Activated CD4-positive, alpha-beta T cell treated with anti-CD3 and anti-CD28 coated beads, Interleukin-2, amount 10 ng/mL, durations not matched to agents 7 days and 5 days (primary cell): ENCODE results near the gene CD248. TPM values are rescaled to one million over a fixed set of nuclear protein-coding genes. Genes with fewer than 3 reads are reported as not detected.

ENCODE experiments used
- CTCF ChIA-PET: fragments of 350-600 bp; sonication (Branson Sonifier 250); formaldehyde crosslinking; loops from one replicate; lab custom pipeline; 2021; ENCODE audit warnings: antibody characterized with exemption; lab: Charles Lee
- POLR2A ChIA-PET: fragments of 350-600 bp; sonication (Branson Sonifier 250); formaldehyde crosslinking; loops from one replicate; lab custom pipeline; 2021; ENCODE audit warnings: antibody characterized with exemption; lab: Charles Lee
- DNase-seq: peaks from one replicate; pipeline ENCODE4 v3.0.0-alpha.2; 2020
- H3K27ac Mint-ChIP-seq: one replicate; pipeline ENCODE4 v1.8.0; 2021; ENCODE audit warnings: mild to moderate bottlenecking, moderate library complexity, mixed read lengths
- H3K27me3 Mint-ChIP-seq: one replicate; pipeline ENCODE4 v1.8.0; 2021; ENCODE audit warnings: mixed read lengths
- H3K36me3 Mint-ChIP-seq: one replicate; pipeline ENCODE4 v1.8.0; 2021; ENCODE audit warnings: low read depth, mixed read lengths
- H3K4me1 Mint-ChIP-seq: one replicate; pipeline ENCODE4 v1.8.0; 2021; ENCODE audit warnings: mixed read lengths
- H3K4me3 Mint-ChIP-seq: one replicate; pipeline ENCODE4 v1.8.0; 2021; ENCODE audit warnings: mild to moderate bottlenecking, moderate library complexity, mixed read lengths
- H3K9me3 Mint-ChIP-seq: one replicate; pipeline ENCODE4 v1.8.0; 2021; ENCODE audit warnings: mixed read lengths
- total RNA-seq, 2 experiments: library from RNA; stranded (reverse); gene quantifications; one replicate each; pipeline ENCODE4 v1.2.3, GENCODE V29; 2021

Gene CD248
- total RNA-seq, 2 experiments from 2014 or later: 2.4 to 2.5 TPM

GRCh38 chr11:66287889-66288670, 28.8 kb downstream of the CD248 start:
- Mint-ChIP-seq H3K4me1 (peaks cover 41% of the 10 kb centered on the region), H3K27ac (peak overlapping the region; percentile 89), H3K27me3 (peaks cover 21% of the 10 kb centered on the region), H3K36me3 (no peaks in the 10 kb centered on the region), H3K4me3 (peak overlapping the region; percentile 89), H3K9me3 (no peaks in the 10 kb centered on the region)
- no peak for DNase-seq
- ChIA-PET POLR2A (interaction anchor here (1.1 to 1.4 kb wide), 2 partner anchors 15 to 17 kb away, joined by 3 to 5 read pairs; no protein-coding TSS in a partner anchor), CTCF (interaction anchor here (1.1 to 4.0 kb wide), 8 partner anchors 10 to 72 kb away, joined by 3 to 27 read pairs (median 4); no protein-coding TSS in a partner anchor)

GRCh38 chr11:66287211-66287888, 29.5 kb downstream of the CD248 start:
- CTCF ChIA-PET: interaction anchor here (0.5 to 4.0 kb wide), 5 partner anchors 15 to 110 kb away, joined by 3 to 27 read pairs (median 5); no protein-coding TSS in a partner anchor
- Mint-ChIP-seq H3K4me1 (peaks cover 43% of the 10 kb centered on the region), H3K4me3 (peak overlapping the region; percentile 89), H3K27ac (peak overlapping the region; percentile 69), H3K36me3 (no peaks in the 10 kb centered on the region), H3K27me3 (peaks cover 14% of the 10 kb centered on the region), H3K9me3 (no peaks in the 10 kb centered on the region)
- POLR2A ChIA-PET: no interaction called here
- no peak for DNase-seq

GRCh38 chr11:66286699-66287098, 30.1 kb downstream of the CD248 start:
- ChIA-PET POLR2A (interaction anchor here (0.6 kb wide), 1 partner anchor 19 kb away, joined by 3 read pairs; no protein-coding TSS in a partner anchor), CTCF (interaction anchor here (0.5 to 4.0 kb wide), 4 partner anchors 14 to 111 kb away, joined by 3 to 27 read pairs (median 3); no protein-coding TSS in a partner anchor)
- Mint-ChIP-seq H3K4me1 (peaks cover 50% of the 10 kb centered on the region), H3K27ac (peak overlapping the region; percentile 50), H3K27me3 (peaks cover 14% of the 10 kb centered on the region), H3K36me3 (no peaks in the 10 kb centered on the region), H3K9me3 (no peaks in the 10 kb centered on the region), H3K4me3 (peak overlapping the region; percentile 89)
- DNase-seq: no peak

- CTCF ChIA-PET: interaction anchor here (1.0 to 4.0 kb wide), 3 partner anchors 26 to 126 kb away, joined by 3 to 27 read pairs (median 4); no protein-coding TSS in a partner anchor
- no peak overlapping the region for H3K4me3 Mint-ChIP-seq
These were observed 31.4 kb downstream of the CD248 start for GRCh38 chr11:66285250-66285947.

GRCh38 chr11:66284526-66285078, 32.2 kb downstream of the CD248 start:
- no peak for DNase-seq
- POLR2A ChIA-PET: no interaction called here

More at GRCh38 chr11:66285250-66285947, 31.4 kb downstream of the CD248 start:
- H3K36me3 Mint-ChIP-seq: no peaks in the 10 kb centered on the region
- peaks cover 4% of the 10 kb centered on the region for H3K27me3 Mint-ChIP-seq
- H3K4me1 Mint-ChIP-seq: peaks cover 52% of the 10 kb centered on the region
- H3K9me3 Mint-ChIP-seq: no peaks in the 10 kb centered on the region
- POLR2A ChIA-PET: no interaction called here
- H3K27ac Mint-ChIP-seq: peak overlapping the region; percentile 25
- DNase-seq: no peak

GRCh38 chr11:66283461-66284105, 33.3 kb downstream of the CD248 start:
- Mint-ChIP-seq H3K36me3 (no peaks in the 10 kb centered on the region), H3K27me3 (peaks cover 3% of the 10 kb centered on the region), H3K4me3 (no peak overlapping the region), H3K4me1 (peaks cover 44% of the 10 kb centered on the region), H3K27ac (peak overlapping the region; percentile 9), H3K9me3 (no peaks in the 10 kb centered on the region)
- no peak for DNase-seq
- CTCF ChIA-PET: interaction anchor here (0.9 to 4.2 kb wide), 15 partner anchors 7 to 67 kb away, joined by 3 to 43 read pairs (median 6); partner anchors contain the start of genes RAB1B and TMEM151A
- POLR2A ChIA-PET: no interaction called here

More at GRCh38 chr11:66284526-66285078, 32.2 kb downstream of the CD248 start:
- CTCF ChIA-PET: interaction anchor here (1.1 to 4.2 kb wide), 6 partner anchors 9 to 127 kb away, joined by 3 to 43 read pairs (median 16); partner anchors contain the start of gene RAB1B
- Mint-ChIP-seq H3K27me3 (peaks cover under 1% of the 10 kb centered on the region), H3K27ac (no peak overlapping the region), H3K4me1 (peaks cover 45% of the 10 kb centered on the region), H3K4me3 (no peak overlapping the region), H3K36me3 (no peaks in the 10 kb centered on the region), H3K9me3 (no peaks in the 10 kb centered on the region)

- peak; percentile 100 for DNase-seq
- H3K36me3 Mint-ChIP-seq: no peaks in the 10 kb centered on the region
- H3K27me3 Mint-ChIP-seq: peaks cover 3% of the 10 kb centered on the region
- ChIA-PET CTCF (interaction anchor here (0.7 to 4.2 kb wide), 24 partner anchors 8 to 138 kb away, joined by 3 to 43 read pairs (median 4); partner anchors contain the start of genes BRMS1, CD248, NPAS4 and RAB1B), POLR2A (no interaction called here)
- H3K9me3 Mint-ChIP-seq: no peaks in the 10 kb centered on the region
- peak overlapping the region; percentile 56 for H3K4me3 Mint-ChIP-seq
- H3K4me1 Mint-ChIP-seq: peaks cover 39% of the 10 kb centered on the region
- H3K27ac Mint-ChIP-seq: peak overlapping the region; percentile 66
These were observed 34.1 kb downstream of the CD248 start for GRCh38 chr11:66282468-66283455.

- Mint-ChIP-seq H3K36me3 (peaks cover 2% of the 10 kb centered on the region), H3K27me3 (peaks cover 3% of the 10 kb centered on the region), H3K4me3 (peak overlapping the region; percentile 56), H3K4me1 (peaks cover 35% of the 10 kb centered on the region), H3K27ac (peak overlapping the region; percentile 66), H3K9me3 (no peaks in the 10 kb centered on the region)
- CTCF ChIA-PET: interaction anchor here (0.6 to 4.2 kb wide), 20 partner anchors 9 to 1783 kb away, joined by 3 to 43 read pairs (median 4); partner anchors contain the start of genes BRMS1, CD248, NPAS4 and RAB1B
- POLR2A ChIA-PET: no interaction called here
- no peak for DNase-seq
These were observed 34.9 kb downstream of the CD248 start for GRCh38 chr11:66281776-66282467.

GRCh38 chr11:66281001-66281400, 35.8 kb downstream of the CD248 start:
- DNase-seq: no peak
- POLR2A ChIA-PET: no interaction called here
- Mint-ChIP-seq H3K4me1 (peaks cover 35% of the 10 kb centered on the region), H3K36me3 (peaks cover 9% of the 10 kb centered on the region), H3K4me3 (no peak overlapping the region), H3K27ac (no peak overlapping the region), H3K9me3 (no peaks in the 10 kb centered on the region), H3K27me3 (peaks cover 3% of the 10 kb centered on the region)
- CTCF ChIA-PET: interaction anchor here (0.7 to 4.2 kb wide), 6 partner anchors 13 to 569 kb away, joined by 3 to 35 read pairs (median 4); partner anchors contain the start of genes KAT5 and RAB1B

- peaks cover 35% of the 10 kb centered on the region for H3K4me1 Mint-ChIP-seq
- H3K4me3 Mint-ChIP-seq: no peak overlapping the region
These were observed 36.4 kb downstream of the CD248 start for GRCh38 chr11:66280428-66280827.

More at GRCh38 chr11:66280428-66280827, 36.4 kb downstream of the CD248 start:
- ChIA-PET CTCF (interaction anchor here (0.7 to 4.2 kb wide), 8 partner anchors 13 to 569 kb away, joined by 3 to 35 read pairs (median 3); partner anchors contain the start of genes KAT5 and RAB1B), POLR2A (no interaction called here)
- no peak for DNase-seq
- H3K9me3 Mint-ChIP-seq: no peaks in the 10 kb centered on the region
- H3K27me3 Mint-ChIP-seq: peaks cover 3% of the 10 kb centered on the region
- H3K27ac Mint-ChIP-seq: no peak overlapping the region
- peaks cover 11% of the 10 kb centered on the region for H3K36me3 Mint-ChIP-seq
